Vagina (tissue), 2 donors: ENCODE results near the gene ARMH3. TPM values are rescaled to one million over a fixed set of nuclear protein-coding genes. Genes with fewer than 3 reads are reported as not detected.

ENCODE experiments used
- DNase-seq, 2 donors: peaks; one replicate each; pipeline ENCODE4 v3.0.0-alpha.2; 2017; ENCODE audit errors: extremely low spot score in 2 of 2
- H3K27ac ChIP-seq: fragments of 200-600 bp; sonication (generic); one replicate; pipeline ENCODE4 v1.5.1; 2019
- H3K27me3 ChIP-seq: fragments of 200-600 bp; sonication (generic); one replicate; pipeline ENCODE4 v1.5.1; 2019
- H3K36me3 ChIP-seq, 2 donors: fragments of 200-600 bp; sonication (generic); one replicate each; pipeline ENCODE4 v1.5.1; 2017 to 2019
- H3K4me1 ChIP-seq: fragments of 200-600 bp; sonication (generic); one replicate; pipeline ENCODE4 v1.5.1; 2019
- H3K4me3 ChIP-seq, 2 donors: fragments of 200-600 bp; sonication (generic); 1 replicate in 1 of 2; 2 replicates in 1 of 2; pipeline ENCODE4 v1.5.1; 2016 to 2019
- H3K9me3 ChIP-seq: fragments of 200-600 bp; sonication (generic); one replicate; pipeline ENCODE4 v1.5.1; 2019
- CTCF ChIP-seq, 3 experiments: fragments of 450-650 bp in 2 of 3; fragments of 200-600 bp in 1 of 3; sonication (generic) in 1 of 3; IDR thresholded peaks; one replicate each; pipeline ENCODE4 v1.5.1; 2017 to 2019; ENCODE audit warnings: antibody characterized with exemption in 3 of 3, mild to moderate bottlenecking in 2 of 3, moderate library complexity in 2 of 3
- POLR2A ChIP-seq, 2 donors: fragments of 450-650 bp; IDR thresholded peaks; one replicate each; pipeline ENCODE4 v1.6.1; 2017; ENCODE audit warnings: antibody characterized with exemption in 2 of 2, mild to moderate bottlenecking in 2 of 2, moderate library complexity in 2 of 2
- POLR2AphosphoS5 ChIP-seq, 2 donors: sonication (generic); formaldehyde crosslinking; IDR thresholded peaks; one replicate each; pipeline ENCODE4 v1.9.0; 2017; ENCODE audit warnings: antibody characterized with exemption in 2 of 2, mild to moderate bottlenecking in 2 of 2, low read depth in 1 of 2; ENCODE audit not compliant: insufficient read depth in 1 of 2
- intact Hi-C: fragments of 100-400 bp; cut with DNase I; formaldehyde crosslinking; loops from one replicate; pipeline ENCODE4 v1.15.1; 2023
- total RNA-seq: library from RNA; depleted of rRNA; stranded (reverse); fragments of >200 nt; gene quantifications from one replicate; pipeline ENCODE4 v1.2.3, GENCODE V29; 2016

ARMH3 gene
- total RNA-seq, 1 donor from 2014 or later = 26.5 TPM

- DNase-seq = no peak
- Histone ChIP-seq H3K27me3 (no peaks in the 10 kb centered on the region), H3K9me3 (no peaks in the 10 kb centered on the region), H3K36me3 (peaks cover 0 to 10% of the 10 kb centered on the region in 2 donors), H3K27ac (no peak overlapping the region), H3K4me3 (no peak overlapping the region), H3K4me1 (no peaks in the 10 kb centered on the region)
- TF ChIP-seq POLR2AphosphoS5 (IDR thresholded peaks at IDR 0.05; ENCODE audit: insufficient read depth in 1 of 2, low read depth in 1 of 2) = no peak
- no peak for TF ChIP-seq POLR2A (IDR thresholded peaks at IDR 0.05)
- no peak for TF ChIP-seq CTCF (IDR thresholded peaks at IDR 0.05)
- intact Hi-C loops = no loop called here
These were observed 143.3 kb downstream of the ARMH3 start for GRCh38 chr10:101912561-101913179.

GRCh38 chr10:101906586-101907183, 149.3 kb downstream of the ARMH3 start:
- DNase-seq = no peak
- H3K9me3 ChIP-seq = no peaks in the 10 kb centered on the region
- H3K27me3 ChIP-seq = no peaks in the 10 kb centered on the region
- H3K4me1 ChIP-seq = no peaks in the 10 kb centered on the region
- TF ChIP-seq POLR2AphosphoS5 (IDR thresholded peaks at IDR 0.05; ENCODE audit: insufficient read depth in 1 of 2, low read depth in 1 of 2) = no peak
- TF ChIP-seq CTCF (IDR thresholded peaks at IDR 0.05) = no peak
- no peak overlapping the region for H3K4me3 ChIP-seq
- peaks cover 0 to 14% of the 10 kb centered on the region in 2 donors for H3K36me3 ChIP-seq
- no peak overlapping the region for H3K27ac ChIP-seq
- intact Hi-C loops = no loop called here

GRCh38 chr10:101905251-101905650, 150.7 kb downstream of the ARMH3 start:
- Histone ChIP-seq H3K4me1 (no peaks in the 10 kb centered on the region), H3K36me3 (peaks cover 0 to 8% of the 10 kb centered on the region in 2 donors), H3K9me3 (no peaks in the 10 kb centered on the region), H3K27me3 (no peaks in the 10 kb centered on the region), H3K4me3 (no peak overlapping the region), H3K27ac (no peak overlapping the region)
- no peak for DNase-seq
- intact Hi-C loops = no loop called here
- no peak for TF ChIP-seq CTCF (IDR thresholded peaks at IDR 0.05)
- TF ChIP-seq POLR2A (IDR thresholded peaks at IDR 0.05) = no peak
- no peak for TF ChIP-seq POLR2AphosphoS5 (IDR thresholded peaks at IDR 0.05; ENCODE audit: insufficient read depth in 1 of 2, low read depth in 1 of 2)

- intact Hi-C loops = no loop called here
- Histone ChIP-seq H3K27me3 (no peaks in the 10 kb centered on the region), H3K4me3 (no peak overlapping the region), H3K4me1 (no peaks in the 10 kb centered on the region), H3K9me3 (no peaks in the 10 kb centered on the region), H3K36me3 (peaks cover 0 to 8% of the 10 kb centered on the region in 2 donors), H3K27ac (no peak overlapping the region)
- TF ChIP-seq POLR2A (IDR thresholded peaks at IDR 0.05) = no peak
- TF ChIP-seq CTCF (IDR thresholded peaks at IDR 0.05) = no peak
- no peak for TF ChIP-seq POLR2AphosphoS5 (IDR thresholded peaks at IDR 0.05; ENCODE audit: insufficient read depth in 1 of 2, low read depth in 1 of 2)
- no peak for DNase-seq
These were observed 152.0 kb downstream of the ARMH3 start for GRCh38 chr10:101903827-101904550.

- Histone ChIP-seq H3K27me3 (no peaks in the 10 kb centered on the region), H3K4me1 (no peaks in the 10 kb centered on the region), H3K9me3 (no peaks in the 10 kb centered on the region), H3K4me3 (no peak overlapping the region), H3K27ac (no peak overlapping the region), H3K36me3 (peaks cover 0 to 8% of the 10 kb centered on the region in 2 donors)
- intact Hi-C loops = no loop called here
- TF ChIP-seq POLR2AphosphoS5 (IDR thresholded peaks at IDR 0.05; ENCODE audit: insufficient read depth in 1 of 2, low read depth in 1 of 2) (no peak), CTCF (IDR thresholded peaks at IDR 0.05) (no peak), POLR2A (IDR thresholded peaks at IDR 0.05) (no peak)
- DNase-seq = no peak
These were observed 153.2 kb downstream of the ARMH3 start for GRCh38 chr10:101902820-101903145.
